CD1c-positive myeloid dendritic cell (primary cell): ENCODE measurements around the gene APBA2.
"Not testable (repeated sequence)": the region's sequence is repeated elsewhere in the genome, so short reads cannot be mapped to it uniquely, and the experiment has no call there.

Experiments
- DNase-seq: peaks from one replicate; pipeline ENCODE4 v3.0.0-alpha.2; 2016; ENCODE audit errors: extremely low spot score

Gene APBA2

GRCh38 chr15:29035336-29036285, 149.8 kb downstream of the APBA2 start:
- no peak for DNase-seq

DNA sequence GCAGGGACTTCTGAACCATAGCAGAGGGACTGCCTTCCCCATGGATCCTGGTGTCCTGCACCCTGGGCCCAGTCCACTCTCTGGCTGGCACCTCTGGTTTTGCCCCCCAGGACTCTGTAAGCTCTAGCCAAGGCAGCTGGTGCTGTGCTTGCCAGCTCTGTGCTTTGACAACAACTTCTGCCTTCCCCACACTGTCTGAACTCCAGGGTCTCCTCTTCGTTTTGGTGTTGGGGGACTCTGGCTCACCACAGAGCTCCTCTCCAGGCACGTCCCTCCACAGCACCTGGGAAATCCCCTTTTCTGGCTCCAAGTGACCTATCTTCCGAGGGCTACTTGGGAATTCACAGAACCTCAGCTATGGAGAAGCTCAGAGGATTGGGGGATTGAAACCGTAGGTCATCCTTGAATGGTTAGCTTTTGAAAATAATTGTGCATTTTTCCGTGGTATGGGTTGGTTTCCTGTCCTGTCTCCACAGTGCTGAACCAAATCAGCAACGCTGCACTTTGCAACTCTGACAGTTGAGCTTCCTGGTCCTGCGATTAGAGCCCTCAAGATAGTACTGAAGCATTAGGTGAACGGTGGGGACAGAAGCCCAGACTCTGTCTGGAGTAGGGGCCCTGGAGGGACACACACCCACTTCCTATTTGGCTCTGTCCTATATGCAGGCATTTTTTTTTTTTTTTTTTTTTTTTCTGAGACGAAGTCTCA, 152.4 kb downstream of the APBA2 start:
- DNase-seq = no peak

DNA sequence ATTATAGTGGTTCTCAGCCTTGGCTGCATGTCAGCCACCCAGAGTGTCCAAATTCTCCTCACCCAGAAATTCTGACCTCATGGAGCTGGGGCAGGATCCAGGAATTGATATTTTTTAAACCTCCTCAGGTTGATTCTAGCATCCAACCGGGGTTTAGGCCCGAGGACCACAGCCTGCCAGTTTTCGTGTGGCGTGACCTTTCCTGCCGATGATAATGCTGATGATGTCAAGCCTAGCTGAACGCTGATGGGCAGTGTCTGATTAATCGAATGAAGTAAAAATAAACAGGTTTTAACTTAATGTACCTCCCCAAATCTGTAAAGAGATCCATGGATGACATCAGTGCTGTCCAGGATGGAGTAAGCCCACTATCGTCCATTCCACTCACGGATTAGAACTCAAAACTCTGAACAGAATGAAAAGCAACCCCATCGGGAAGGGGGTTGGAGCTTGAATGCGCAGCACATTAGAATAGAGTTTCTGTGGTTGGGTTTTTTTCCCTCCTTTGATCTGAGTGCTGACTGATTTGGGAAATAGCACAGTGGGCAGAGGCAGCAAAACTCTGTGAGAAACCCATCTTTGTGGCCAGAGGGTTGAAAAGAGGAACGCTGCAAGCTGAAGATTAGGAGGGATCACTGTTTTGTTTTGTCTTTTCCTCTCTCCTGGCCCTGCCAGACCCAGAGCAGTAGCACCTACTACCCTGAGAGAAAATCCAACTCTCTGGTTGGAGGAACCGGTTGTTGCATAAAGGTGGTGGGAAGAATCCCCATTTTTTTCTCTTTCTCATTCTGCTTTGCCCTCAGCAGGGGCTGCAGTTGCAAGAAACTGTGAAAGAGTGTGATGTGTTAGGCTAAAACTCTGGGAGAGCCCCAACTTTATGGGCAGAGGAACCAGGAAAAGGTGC, 153.9 kb downstream of the APBA2 start:
- DNase-seq = no peak

DNA sequence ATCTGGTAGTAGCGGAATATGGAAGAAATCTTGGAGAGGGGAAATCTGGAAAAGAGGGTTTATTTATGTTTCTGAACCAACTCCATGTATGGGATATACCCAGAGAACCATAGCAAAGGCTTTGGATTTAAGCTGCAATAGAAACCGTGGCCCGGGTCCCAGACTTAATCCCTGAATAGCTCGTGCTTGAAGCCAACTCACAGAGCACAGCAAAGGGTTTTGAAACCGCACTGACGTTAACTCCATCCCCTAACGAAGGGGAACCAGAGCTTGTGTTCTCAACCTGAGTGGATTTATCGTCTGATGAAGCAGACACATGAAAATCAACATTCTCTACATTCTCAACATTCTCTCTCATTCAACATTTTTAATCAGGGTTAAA, 154.6 kb downstream of the APBA2 start:
- no peak for DNase-seq

DNA sequence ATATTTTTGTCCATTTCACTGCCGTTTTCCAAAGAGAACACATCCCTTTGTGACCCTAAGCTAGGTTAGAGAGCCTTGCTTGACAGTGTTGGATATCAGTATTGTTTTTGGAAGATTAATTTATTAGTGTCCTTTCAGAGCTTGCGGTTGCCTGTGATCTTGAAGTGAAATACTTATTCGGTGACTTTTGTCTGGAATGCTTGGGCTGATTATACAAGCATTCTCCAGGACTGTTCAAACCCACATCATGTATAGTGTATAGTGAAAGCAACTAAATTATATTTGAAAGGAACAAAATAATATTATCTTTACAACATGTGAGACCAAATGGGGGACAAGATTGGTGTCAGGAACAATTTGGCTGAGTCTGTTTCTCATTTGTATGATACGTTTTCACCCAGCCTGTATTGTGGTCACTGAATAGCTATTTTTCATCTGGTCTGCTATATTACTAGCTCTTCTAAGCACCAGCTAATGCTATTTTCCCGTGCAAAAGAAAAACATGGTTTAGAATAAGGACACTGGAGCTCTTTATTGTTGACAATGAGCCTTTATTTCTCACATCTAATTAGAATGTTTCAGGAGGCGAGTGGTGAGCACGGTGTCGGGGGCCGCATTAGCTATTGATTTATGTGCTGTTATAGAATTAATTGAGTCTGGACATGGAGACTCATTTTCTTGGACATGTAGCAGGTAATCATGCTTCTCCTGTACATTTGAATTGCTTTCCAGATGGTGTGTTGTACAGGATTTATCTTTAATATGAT, 158.1 kb downstream of the APBA2 start:
- no peak for DNase-seq

DNA sequence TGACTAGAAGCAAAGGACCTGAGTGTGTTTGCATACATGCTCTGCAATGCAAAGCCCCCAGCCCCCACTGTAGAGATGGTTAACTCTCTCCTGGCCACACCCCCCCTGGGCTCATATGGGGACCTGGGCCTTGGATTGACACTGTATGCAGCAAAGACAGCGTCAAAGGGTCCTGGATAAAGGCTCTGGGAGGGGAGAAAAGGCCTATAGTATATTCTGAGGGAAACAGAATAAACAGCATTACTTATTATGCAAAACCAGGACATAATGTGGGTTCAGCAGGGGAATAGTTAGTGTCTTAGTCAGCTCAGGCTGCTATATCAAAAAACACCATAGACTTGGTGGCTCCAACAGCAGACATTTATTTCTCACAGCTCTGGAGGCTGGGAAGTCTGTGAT, 158.7 kb downstream of the APBA2 start:
- no peak for DNase-seq

- not testable (repeated sequence) for DNase-seq
These were observed 159.4 kb downstream of the APBA2 start for GRCh38 chr15:29045161-29045560.

GRCh38 chr15:29045717-29046116, 159.9 kb downstream of the APBA2 start:
- DNase-seq = peak; percentile 25

GRCh38 chr15:29046281-29046810, 160.6 kb downstream of the APBA2 start:
- DNase-seq = no peak

DNA sequence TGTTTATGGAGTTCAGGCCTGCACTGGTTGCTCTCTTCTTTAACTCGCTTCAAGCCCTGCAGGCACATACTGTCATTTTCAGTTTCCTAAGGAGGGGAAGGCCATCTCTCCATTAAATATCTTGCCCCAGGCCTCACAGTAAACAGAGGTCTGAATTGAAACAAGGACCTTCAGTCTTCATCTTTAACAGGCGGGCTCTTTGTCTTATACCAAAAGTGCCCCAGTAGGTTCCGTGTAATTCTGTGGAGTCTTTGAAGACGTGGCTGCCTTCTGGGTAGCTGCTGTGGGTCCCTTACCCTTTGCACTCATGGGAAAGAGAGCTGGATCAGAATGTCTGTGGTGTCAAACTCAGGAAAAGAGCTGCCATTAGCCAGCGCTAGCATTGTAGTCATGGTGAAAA, 161.2 kb downstream of the APBA2 start:
- no peak for DNase-seq

GRCh38 chr15:29048011-29048410, 162.2 kb downstream of the APBA2 start:
- no peak for DNase-seq

DNA sequence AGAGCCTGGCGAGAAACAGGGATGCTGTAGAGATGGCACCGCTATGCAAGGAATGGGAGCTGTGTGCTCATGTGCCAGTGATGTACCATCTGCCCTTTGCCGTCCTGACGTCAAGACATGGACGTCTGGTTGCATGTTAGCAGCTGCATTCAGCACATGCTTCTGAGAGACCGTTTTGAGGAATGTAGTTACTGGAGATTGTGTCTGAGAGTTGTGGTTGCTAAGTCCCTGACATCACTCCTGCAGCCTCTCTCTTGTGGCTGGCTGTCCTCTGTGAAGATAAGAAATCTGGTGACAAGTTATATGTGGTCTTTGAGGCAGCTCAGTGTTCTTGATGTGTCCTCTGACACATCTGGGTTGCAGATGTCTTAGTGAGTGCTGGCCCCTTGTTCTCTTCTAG, 165.1 kb downstream of the APBA2 start:
- no peak for DNase-seq

DNA sequence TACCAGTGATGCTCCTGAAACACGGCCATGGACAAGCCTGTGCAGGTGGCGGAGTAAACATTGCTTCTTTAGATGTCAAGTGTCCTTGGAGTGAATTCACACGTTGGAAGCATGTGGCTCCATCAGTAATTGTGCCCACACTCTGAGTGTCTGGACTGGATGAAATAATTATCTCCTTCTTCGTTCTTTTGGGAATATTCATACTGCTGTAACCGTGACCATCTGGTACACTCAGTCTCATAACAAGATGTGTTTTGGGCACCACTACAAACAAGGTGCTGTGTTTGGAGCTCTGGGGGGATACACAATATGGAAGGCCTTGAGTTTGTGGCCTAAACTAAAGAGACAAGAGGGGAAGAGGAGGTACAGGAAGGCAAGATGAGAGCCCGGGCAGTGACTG, 165.6 kb downstream of the APBA2 start:
- no peak for DNase-seq

DNA sequence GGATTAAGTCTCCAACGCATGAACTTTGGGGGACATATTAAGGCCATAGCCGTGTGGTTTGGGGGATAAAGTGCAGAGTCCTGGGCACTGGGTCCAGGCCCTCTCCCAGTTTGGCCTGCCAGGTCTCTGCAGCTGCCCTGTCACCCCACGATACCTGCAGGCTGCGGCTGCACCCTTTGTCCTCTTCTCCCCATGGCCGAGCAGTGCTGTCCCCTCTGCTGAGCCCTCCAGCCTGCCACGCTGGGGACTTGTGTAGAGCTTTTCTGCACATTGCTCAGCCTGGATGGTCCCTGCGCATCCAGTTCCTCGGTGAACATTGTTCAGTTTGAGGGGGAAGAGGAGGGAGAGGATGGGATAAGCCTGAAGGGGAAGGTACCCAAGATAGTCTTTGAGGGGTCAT, 167.2 kb downstream of the APBA2 start:
- no peak for DNase-seq

GRCh38 chr15:29053661-29054131, 167.9 kb downstream of the APBA2 start:
- DNase-seq = no peak

DNA sequence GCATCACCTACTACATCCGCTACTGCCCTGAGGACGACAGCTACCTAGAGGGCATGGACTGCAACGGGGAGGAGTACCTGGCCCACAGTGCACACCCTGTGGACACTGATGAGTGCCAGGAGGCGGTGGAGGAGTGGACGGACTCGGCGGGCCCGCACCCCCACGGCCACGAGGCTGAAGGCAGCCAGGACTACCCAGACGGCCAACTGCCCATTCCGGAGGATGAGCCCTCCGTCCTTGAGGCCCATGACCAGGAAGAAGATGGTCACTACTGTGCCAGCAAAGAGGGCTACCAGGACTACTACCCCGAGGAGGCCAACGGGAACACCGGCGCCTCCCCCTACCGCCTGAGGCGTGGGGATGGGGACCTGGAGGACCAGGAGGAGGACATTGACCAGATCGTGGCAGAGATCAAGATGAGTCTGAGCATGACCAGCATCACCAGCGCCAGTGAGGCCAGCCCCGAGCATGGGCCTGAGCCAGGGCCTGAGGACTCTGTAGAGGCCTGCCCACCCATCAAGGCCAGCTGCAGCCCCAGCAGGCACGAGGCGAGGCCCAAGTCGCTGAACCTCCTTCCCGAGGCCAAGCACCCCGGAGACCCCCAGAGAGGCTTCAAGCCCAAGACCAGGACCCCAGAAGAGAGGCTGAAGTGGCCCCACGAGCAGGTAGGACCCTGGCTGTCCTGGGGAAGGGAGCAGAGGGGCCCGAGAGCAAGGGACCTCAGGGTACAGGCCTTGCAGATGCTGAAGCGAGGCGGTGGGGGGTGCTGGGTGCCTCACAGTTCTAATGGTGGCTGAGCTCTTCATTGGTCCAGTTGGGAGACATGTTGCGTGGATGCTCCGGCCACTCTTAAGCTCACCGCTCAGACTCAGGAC, 168.6 kb downstream of the APBA2 start:
- no peak for DNase-seq

GRCh38 chr15:29055876-29056275, 170.1 kb downstream of the APBA2 start:
- DNase-seq = no peak

DNA sequence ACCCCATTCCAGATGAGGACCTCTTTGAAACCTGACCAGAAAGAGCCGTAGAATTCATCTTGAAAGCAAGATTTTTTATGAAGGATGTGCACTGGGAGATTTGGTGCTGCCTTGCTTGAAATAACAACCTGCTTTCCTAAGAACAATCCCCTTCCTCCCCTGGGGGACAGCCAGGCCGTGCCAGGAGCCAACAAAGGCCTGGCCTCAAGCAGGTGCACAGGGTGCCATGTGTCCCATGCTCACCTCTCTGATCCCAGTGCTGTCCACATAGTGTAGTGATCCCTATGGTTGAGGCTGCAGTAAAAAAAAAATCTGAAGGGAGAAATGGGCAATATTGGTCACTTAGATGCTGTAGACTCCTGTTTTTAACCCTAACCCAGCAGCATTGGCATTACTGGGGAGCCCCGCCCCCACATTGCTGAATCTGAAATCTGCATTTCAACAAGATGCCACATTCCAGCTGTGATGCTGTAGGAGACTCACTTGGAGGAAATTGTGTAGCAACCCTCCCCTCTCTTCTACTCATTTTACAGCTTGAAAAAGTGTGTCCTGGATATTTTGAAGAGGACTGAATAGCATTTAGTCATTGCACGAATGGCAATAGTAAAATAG, 171.2 kb downstream of the APBA2 start:
- DNase-seq = no peak

DNA sequence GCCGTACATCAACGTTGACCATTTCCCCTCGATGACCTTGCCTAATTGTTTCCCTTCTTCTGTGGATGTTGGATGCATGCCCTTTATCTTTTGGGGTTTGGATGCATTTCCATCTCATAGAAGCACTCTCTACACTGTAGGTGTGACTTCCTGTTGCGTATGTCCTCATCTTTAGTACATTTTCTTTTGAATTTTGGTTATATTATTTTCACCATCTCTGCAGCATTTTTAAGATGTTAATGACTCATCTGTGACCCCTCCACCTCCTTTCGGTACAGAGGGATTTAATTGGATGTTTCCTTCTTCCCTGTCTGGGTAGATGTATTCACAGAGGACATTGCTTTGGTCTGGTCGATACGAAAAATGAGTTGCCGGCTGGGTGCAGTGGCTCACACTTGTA, 172.1 kb downstream of the APBA2 start:
- DNase-seq = no peak
